ENCODE results near the gene KCNG2.

GRCh38 chr18:79801641-79802040 lies 3.9 kb downstream of the KCNG2 start:
- TF ChIP-seq CTCF (IDR thresholded peaks at IDR 0.05 in 2 of 3, conservative IDR thresholded peaks at IDR 0.05 in 1 of 3; ENCODE audit: borderline replicate concordance in 1 of 3, insufficient read depth in 1 of 3, low read depth in 2 of 3, low read length in 2 of 3), result no peak
- TF ChIP-seq ZFX (IDR thresholded peaks at IDR 0.05), result no peak
- TF ChIP-seq POLR2A (IDR thresholded peaks at IDR 0.05; ENCODE audit: borderline replicate concordance, extremely low read depth, insufficient read depth, insufficient read length), result no peak
- TF ChIP-seq ATF3 (IDR thresholded peaks at IDR 0.05), result no peak
- TF ChIP-seq EZH2phosphoT487 (IDR thresholded peaks at IDR 0.05; ENCODE audit: borderline replicate concordance), result no peak
- no peak for TF ChIP-seq POLR2AphosphoS5 (IDR thresholded peaks at IDR 0.05; ENCODE audit: low read depth, low read length)
- no peak for TF ChIP-seq EZH2 (IDR thresholded peaks at IDR 0.05)
- no peak for TF ChIP-seq TCF7L2 (IDR thresholded peaks at IDR 0.05; ENCODE audit: borderline replicate concordance, extremely low read depth, insufficient read depth, insufficient read length)

Measured in HCT116 (cell line).